Keratinocyte (primary cell): ENCODE measurements around the gene TMEM163. TPM values are rescaled to one million over a fixed set of nuclear protein-coding genes. Genes with fewer than 3 reads are reported as not detected.

ENCODE experiments used
- DNase-seq: peaks from one replicate; pipeline ENCODE4 v3.0.0-alpha.2; 2011; ENCODE audit warnings: low read depth, missing footprints, low spot score
- FAIRE-seq: peaks from 2 replicates; lab custom pipeline; 2011; peaks lifted over from hg19 to GRCh38; lab: Jason Lieb, UNC
- H2AFZ ChIP-seq: 2 replicates; pipeline ENCODE4 v1.6.0; 2012; ENCODE audit warnings: low read length, control low read depth, inconsistent platforms; ENCODE audit not compliant: control insufficient read depth
- H3K27ac ChIP-seq: 2 replicates; pipeline ENCODE4 v1.5.1; 2011; ENCODE audit warnings: low read length; ENCODE audit not compliant: control insufficient read depth, insufficient read depth
- H3K27me3 ChIP-seq: 3 replicates; pipeline ENCODE4 v1.6.0; 2011; ENCODE audit warnings: low read length; ENCODE audit not compliant: control insufficient read depth, insufficient read depth; ENCODE audit errors: extremely low read depth
- H3K36me3 ChIP-seq, 2 experiments: 2 replicates in 1 of 2; 3 replicates in 1 of 2; pipeline ENCODE4 v1.5.1; 2011; ENCODE audit warnings: low read length in 2 of 2, mild to moderate bottlenecking in 1 of 2; ENCODE audit not compliant: control insufficient read depth in 2 of 2, insufficient read depth in 2 of 2; ENCODE audit errors: extremely low read depth in 1 of 2
- H3K4me1 ChIP-seq: 3 replicates; pipeline ENCODE4 v1.5.1; 2011; ENCODE audit warnings: low read length; ENCODE audit not compliant: control insufficient read depth, insufficient read depth; ENCODE audit errors: extremely low read depth
- H3K4me2 ChIP-seq: 3 replicates; pipeline ENCODE4 v1.6.0; 2011; ENCODE audit warnings: low read depth, low read length; ENCODE audit not compliant: control insufficient read depth, insufficient read depth; ENCODE audit errors: extremely low read depth
- H3K4me3 ChIP-seq, 3 experiments: fragments of 200-600 bp in 1 of 3; sonication (generic) in 1 of 3; 2 replicates in 2 of 3; 3 replicates in 1 of 3; pipeline ENCODE4 v1.5.1; 2011 to 2016; ENCODE audit warnings: low read length in 3 of 3, mild to moderate bottlenecking in 3 of 3, control low read depth in 2 of 3, inconsistent platforms in 1 of 3, low read depth in 1 of 3, mixed read lengths in 1 of 3, mixed run types in 1 of 3, moderate library complexity in 1 of 3; ENCODE audit not compliant: control insufficient read depth in 2 of 3, insufficient read depth in 2 of 3; ENCODE audit errors: extremely low read depth in 1 of 3
- H3K79me2 ChIP-seq: 2 replicates; pipeline ENCODE4 v1.6.0; 2012; ENCODE audit warnings: low read length; ENCODE audit not compliant: control insufficient read depth, insufficient read depth
- H3K9ac ChIP-seq: 3 replicates; pipeline ENCODE4 v1.6.0; 2011; ENCODE audit warnings: low read length; ENCODE audit not compliant: control insufficient read depth, insufficient read depth; ENCODE audit errors: extremely low read depth
- H3K9me1 ChIP-seq: 3 replicates; pipeline ENCODE4 v1.6.0; 2011; ENCODE audit warnings: low read length; ENCODE audit not compliant: control insufficient read depth, insufficient read depth; ENCODE audit errors: extremely low read depth
- H3K9me3 ChIP-seq: 2 replicates; pipeline ENCODE4 v1.5.1; 2012; ENCODE audit warnings: low read depth, low read length; ENCODE audit not compliant: control insufficient read depth
- H4K20me1 ChIP-seq: 3 replicates; pipeline ENCODE4 v1.6.0; 2011; ENCODE audit warnings: low read length; ENCODE audit not compliant: control insufficient read depth, insufficient read depth; ENCODE audit errors: extremely low read depth
- CTCF ChIP-seq, 3 experiments: IDR thresholded peaks in 1 of 3; conservative IDR thresholded peaks in 1 of 3; optimal IDR thresholded peaks in 1 of 3; 2 replicates in 2 of 3; 3 replicates in 1 of 3; pipeline versions ENCODE3 to v1.5.1; 2011; ENCODE audit warnings: low read length in 3 of 3, mild to moderate bottlenecking in 3 of 3, moderate library complexity in 2 of 3, control low read depth in 1 of 3, inconsistent platforms in 1 of 3; ENCODE audit not compliant: insufficient read depth in 2 of 3; ENCODE audit errors: extremely low read depth in 1 of 3
- EZH2 ChIP-seq: IDR thresholded peaks from one replicate; pipeline ENCODE4 v1.6.1; 2012; ENCODE audit warnings: inconsistent platforms, mild to moderate bottlenecking, low read length, moderate library complexity
- dilution Hi-C: fragments of 300-500 bp; cut with MboI; formaldehyde crosslinking; loops from one replicate; pipeline ENCODE4 v1.7.0; 2020; ENCODE audit warnings: low sequenced_read_pairs; ENCODE audit not compliant: extremely low pct_ligation_motif_present
- polyA plus RNA-seq, 5 experiments: library from polyadenylated mRNA; depleted of rRNA in 3 of 5; stranded (reverse) in 3 of 5; stranded (forward) in 1 of 5; unstranded in 1 of 5; fragments of >200 nt; gene quantifications; 1 replicate in 1 of 5; 2 replicates in 3 of 5; 3 replicates in 1 of 5; pipeline versions ENCODE4 v1.2.1 to v1.2.3, GENCODE V29; 2011 to 2012; ENCODE audit warnings: missing spikeins in 2 of 5, low read depth in 1 of 5, low replicate concordance in 1 of 5

The TMEM163 gene
- polyA plus RNA-seq, 1 donor (not counting 4 experiments of a cell fraction or from before 2014, with no cell fraction given) = not detected

- no peaks in the 10 kb centered on the region for H3K9me3 ChIP-seq
- FAIRE-seq (no peak), DNase-seq (no peak)
- H3K4me2 ChIP-seq = no peak overlapping the region
- H2AFZ ChIP-seq = no peak overlapping the region
- H3K79me2 ChIP-seq = no peaks in the 10 kb centered on the region
- no peak overlapping the region for H3K27ac ChIP-seq
- no peaks in the 10 kb centered on the region for H3K9me1 ChIP-seq
- peaks cover 9% of the 10 kb centered on the region in 2 experiments for H3K36me3 ChIP-seq
- dilution Hi-C loops = no loop called here
- no peaks in the 10 kb centered on the region for H4K20me1 ChIP-seq
- no peak overlapping the region for H3K4me3 ChIP-seq
- H3K4me1 ChIP-seq = no peaks in the 10 kb centered on the region
- no peaks in the 10 kb centered on the region for H3K27me3 ChIP-seq
- TF ChIP-seq EZH2 (no peak), CTCF (optimal IDR thresholded peaks at IDR 0.05 in 1 of 3, IDR thresholded peaks at IDR 0.05 in 1 of 3, conservative IDR thresholded peaks at IDR 0.05 in 1 of 3; ENCODE audit: extremely low read depth in 1 of 3, insufficient read depth in 2 of 3, low read length in 3 of 3) (no peak)
- H3K9ac ChIP-seq = no peak overlapping the region
Observed at GRCh38 chr2:134446383-134447017, 272.3 kb downstream of the TMEM163 start.

- no peak overlapping the region for H3K27ac ChIP-seq
- no peaks in the 10 kb centered on the region for H3K9me1 ChIP-seq
- FAIRE-seq (no peak), DNase-seq (no peak)
- no peak overlapping the region for H3K4me3 ChIP-seq
- no peak overlapping the region for H3K9ac ChIP-seq
- no peaks in the 10 kb centered on the region for H3K4me1 ChIP-seq
- no peaks in the 10 kb centered on the region for H4K20me1 ChIP-seq
- TF ChIP-seq CTCF (optimal IDR thresholded peaks at IDR 0.05 in 1 of 3, IDR thresholded peaks at IDR 0.05 in 1 of 3, conservative IDR thresholded peaks at IDR 0.05 in 1 of 3; ENCODE audit: extremely low read depth in 1 of 3, insufficient read depth in 2 of 3, low read length in 3 of 3) (no peak), EZH2 (no peak)
- H3K4me2 ChIP-seq = no peak overlapping the region
- no peaks in the 10 kb centered on the region for H3K79me2 ChIP-seq
- H3K9me3 ChIP-seq = no peaks in the 10 kb centered on the region
- dilution Hi-C loops = no loop called here
- H3K36me3 ChIP-seq = peaks cover 9% of the 10 kb centered on the region in 2 experiments
- no peaks in the 10 kb centered on the region for H3K27me3 ChIP-seq
- H2AFZ ChIP-seq = no peak overlapping the region
Observed at GRCh38 chr2:134445985-134446382, 272.8 kb downstream of the TMEM163 start.
